OCI-LY3 (cell line): ENCODE results near the gene NCAM2.

Experiments
- EZH2phosphoT487 ChIP-seq: fragments of 200-600 bp; shearing (Covaris generic); IDR thresholded peaks from 2 replicates; pipeline ENCODE4 v1.6.1; 2018; ENCODE audit warnings: antibody characterized with exemption, mixed run types, low read depth
- TF ChIP-seq, protein P1 (sequence below): fragments of 200-600, 300-600 bp; sonication (generic); IDR thresholded peaks from 2 replicates; pipeline ENCODE4 v1.5.1; 2014; ENCODE audit warnings: antibody characterized with exemption, low read length, low read depth

DNA sequence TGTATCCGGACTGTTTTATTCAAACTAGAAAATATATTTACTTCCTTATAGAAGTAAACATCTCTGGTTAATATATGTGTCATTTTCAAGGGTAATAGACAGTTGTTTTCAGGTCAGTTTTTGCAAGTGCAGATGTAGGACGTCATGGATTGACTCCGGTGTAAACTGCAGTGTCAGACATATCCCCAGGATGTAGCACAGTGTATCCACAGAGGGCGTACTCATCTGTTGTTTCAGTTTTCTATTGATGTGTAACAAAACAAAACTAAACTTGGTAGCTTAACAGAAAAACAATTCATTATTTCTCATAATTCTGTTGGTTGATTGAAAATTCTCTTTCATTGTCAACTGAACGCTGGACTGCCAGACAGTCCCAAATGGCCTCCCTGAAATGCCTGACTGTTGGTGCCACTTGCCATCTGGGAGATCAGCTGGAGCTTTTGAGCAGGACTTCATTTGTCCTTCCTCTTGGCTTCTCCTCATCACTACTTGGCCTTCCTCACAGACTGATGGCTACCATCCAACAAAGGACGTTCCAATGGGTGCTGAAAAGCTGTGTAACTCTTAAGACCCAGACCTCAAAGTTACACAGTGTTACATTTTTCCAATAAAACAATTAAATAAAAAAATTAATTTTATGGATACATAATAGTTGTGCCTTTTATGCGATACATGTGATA is 181.6 kb downstream of the NCAM2 start:
- TF ChIP-seq, protein P1, sequence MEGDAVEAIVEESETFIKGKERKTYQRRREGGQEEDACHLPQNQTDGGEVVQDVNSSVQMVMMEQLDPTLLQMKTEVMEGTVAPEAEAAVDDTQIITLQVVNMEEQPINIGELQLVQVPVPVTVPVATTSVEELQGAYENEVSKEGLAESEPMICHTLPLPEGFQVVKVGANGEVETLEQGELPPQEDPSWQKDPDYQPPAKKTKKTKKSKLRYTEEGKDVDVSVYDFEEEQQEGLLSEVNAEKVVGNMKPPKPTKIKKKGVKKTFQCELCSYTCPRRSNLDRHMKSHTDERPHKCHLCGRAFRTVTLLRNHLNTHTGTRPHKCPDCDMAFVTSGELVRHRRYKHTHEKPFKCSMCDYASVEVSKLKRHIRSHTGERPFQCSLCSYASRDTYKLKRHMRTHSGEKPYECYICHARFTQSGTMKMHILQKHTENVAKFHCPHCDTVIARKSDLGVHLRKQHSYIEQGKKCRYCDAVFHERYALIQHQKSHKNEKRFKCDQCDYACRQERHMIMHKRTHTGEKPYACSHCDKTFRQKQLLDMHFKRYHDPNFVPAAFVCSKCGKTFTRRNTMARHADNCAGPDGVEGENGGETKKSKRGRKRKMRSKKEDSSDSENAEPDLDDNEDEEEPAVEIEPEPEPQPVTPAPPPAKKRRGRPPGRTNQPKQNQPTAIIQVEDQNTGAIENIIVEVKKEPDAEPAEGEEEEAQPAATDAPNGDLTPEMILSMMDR, result no peak
- no peak for TF ChIP-seq EZH2phosphoT487
